PC-3 (cell line): ENCODE data around the gene ADGRL3.

ENCODE experiments used
- CTCF ChIP-seq: fragments of 300-600 bp; sonication (generic); conservative IDR thresholded peaks from 2 replicates; pipeline ENCODE4 v1.5.1; 2017; ENCODE audit warnings: antibody characterized with exemption, low read depth, mild to moderate bottlenecking, low read length
- EZH2 ChIP-seq: fragments of 300-600 bp; sonication (generic); IDR thresholded peaks from one replicate; pipeline ENCODE4 v1.6.1; 2017; ENCODE audit warnings: antibody characterized with exemption, mild to moderate bottlenecking, low read length; ENCODE audit not compliant: unreplicated experiment
- EZH2phosphoT487 ChIP-seq: fragments of 300-600 bp; sonication (generic); IDR thresholded peaks from 2 replicates; pipeline ENCODE4 v1.6.1; 2018; ENCODE audit warnings: mild to moderate bottlenecking, antibody characterized with exemption, low read length, borderline replicate concordance

- no peak for TF ChIP-seq CTCF
- no peak for TF ChIP-seq EZH2
- TF ChIP-seq EZH2phosphoT487: no peak
These were observed 10.2 kb downstream of the ADGRL3 start for GRCh38 chr4:61210186-61210939.
